Transverse colon (tissue), 4 donors: ENCODE results near the gene ALB. TPM values are rescaled to one million over a fixed set of nuclear protein-coding genes. Genes with fewer than 3 reads are reported as not detected.

ENCODE experiments used
- DNase-seq: peaks from one replicate; pipeline ENCODE4 v3.0.0-alpha.2; 2019
- H3K27ac ChIP-seq, 4 donors: fragments of 200-600 bp; sonication (generic); 2 replicates each; pipeline ENCODE4 v1.5.1; 2016 to 2018; ENCODE audit warnings: inconsistent platforms in 4 of 4
- H3K27me3 ChIP-seq: fragments of 200-600 bp; sonication (generic); 2 replicates; pipeline ENCODE4 v1.5.1; 2017; ENCODE audit warnings: inconsistent platforms
- H3K36me3 ChIP-seq, 4 donors: fragments of 200-600 bp; sonication (generic); 2 replicates each; pipeline ENCODE4 v1.5.1; 2017 to 2019; ENCODE audit warnings: inconsistent platforms in 4 of 4
- H3K4me1 ChIP-seq, 4 donors: fragments of 200-600 bp; sonication (generic); 2 replicates each; pipeline ENCODE4 v1.5.1; 2017 to 2020; ENCODE audit warnings: inconsistent platforms in 4 of 4
- H3K4me3 ChIP-seq, 4 donors: fragments of 200-600 bp; sonication (generic); 1 replicate in 1 of 4; 2 replicates in 3 of 4; pipeline versions ENCODE4 v1.5.1 to v1.6.1; 2017 to 2019; ENCODE audit warnings: inconsistent platforms in 4 of 4
- H3K9me3 ChIP-seq, 2 donors: fragments of 200-600 bp; sonication (generic); 2 replicates each; pipeline ENCODE4 v1.5.1; 2017 to 2019; ENCODE audit warnings: inconsistent platforms in 2 of 2
- CTCF ChIP-seq, 5 experiments: fragments of 200-600 bp in 3 of 5; fragments of 450-650 bp in 2 of 5; sonication (generic) in 3 of 5; IDR thresholded peaks; 1 replicate in 2 of 5; 2 replicates in 3 of 5; pipeline ENCODE4 v1.5.1; 2016 to 2017; ENCODE audit warnings: antibody characterized with exemption in 5 of 5, inconsistent platforms in 3 of 5, mild to moderate bottlenecking in 2 of 5, moderate library complexity in 1 of 5
- EP300 ChIP-seq: sonication (generic); formaldehyde crosslinking; IDR thresholded peaks from one replicate; pipeline ENCODE4 v1.6.1; 2017; ENCODE audit warnings: antibody characterized with exemption, low read depth
- POLR2A ChIP-seq: fragments of 450-650 bp; IDR thresholded peaks from one replicate; pipeline ENCODE4 v1.6.1; 2016; ENCODE audit warnings: antibody characterized with exemption, mild to moderate bottlenecking, moderate library complexity
- POLR2AphosphoS5 ChIP-seq, 3 donors: sonication (generic); formaldehyde crosslinking; IDR thresholded peaks; one replicate each; pipeline ENCODE4 v1.6.1; 2016; ENCODE audit warnings: antibody characterized with exemption in 3 of 3
- WGBS, 2 donors: methylation state at CpG; one replicate each; pipeline ENCODE4 v1.1.5; 2018; ENCODE audit warnings: low coverage in 1 of 2; 5-methylcytosine and 5-hydroxymethylcytosine counted together
- in situ Hi-C, 4 donors: fragments of 200-750 bp; cut with MboI; loops; one replicate each; pipeline versions ENCODE4 v1.15.0 to v1.15.1; 2017; ENCODE audit warnings: low sequenced_read_pairs in 3 of 4, low pct_ligation_motif_present in 1 of 4, low pct_unique_long_range_greater_than_20kb in 1 of 4
- intact Hi-C: fragments of 100-400 bp; cut with DNase I; formaldehyde crosslinking; loops from one replicate; pipeline ENCODE4 v1.15.1; 2023; ENCODE audit warnings: low total_unique reads
- total RNA-seq, 4 donors: library from RNA; depleted of rRNA; stranded (reverse); fragments of >200 nt; gene quantifications; one replicate each; pipeline ENCODE4 v1.1.0, GENCODE V29; 2016

ALB gene
- total RNA-seq, 4 donors from 2014 or later = 0.64 TPM; not detected in 3

GRCh38 chr4:73392936-73393335 is 11.2 kb upstream of the ALB start:
- no peak overlapping the region for H3K27ac ChIP-seq
- TF ChIP-seq CTCF (IDR thresholded peaks at IDR 0.05) (no peak), EP300 (no peak), POLR2A (no peak), POLR2AphosphoS5 (IDR thresholded peaks at IDR 0.05) (no peak)
- no peaks in the 10 kb centered on the region for H3K36me3 ChIP-seq
- no peaks in the 10 kb centered on the region for H3K27me3 ChIP-seq
- intact Hi-C loops = no loop called here
- in situ Hi-C loops = no loop called here
- no peak for DNase-seq
- no peaks in the 10 kb centered on the region for H3K4me1 ChIP-seq
- 73 to 86% methylated on average over 2 of the region's 2 CpGs for WGBS, 2 donors
- H3K9me3 ChIP-seq = no peaks in the 10 kb centered on the region
- H3K4me3 ChIP-seq = no peak overlapping the region

GRCh38 chr4:73396304-73396703 is 7.8 kb upstream of the ALB start:
- Histone ChIP-seq H3K9me3 (no peaks in the 10 kb centered on the region), H3K27me3 (no peaks in the 10 kb centered on the region), H3K36me3 (no peaks in the 10 kb centered on the region), H3K27ac (no peak overlapping the region), H3K4me3 (no peak overlapping the region), H3K4me1 (no peaks in the 10 kb centered on the region)
- DNase-seq = no peak
- TF ChIP-seq EP300 (no peak), POLR2AphosphoS5 (IDR thresholded peaks at IDR 0.05) (no peak), CTCF (IDR thresholded peaks at IDR 0.05) (no peak), POLR2A (no peak)
- intact Hi-C loops (no loop called here), in situ Hi-C loops (no loop called here)
- WGBS, 2 donors = 69 to 91% methylated on average over 1 of the region's 1 CpG

- no peak for DNase-seq
- no peak overlapping the region for H3K27ac ChIP-seq
- no peaks in the 10 kb centered on the region for H3K9me3 ChIP-seq
- TF ChIP-seq POLR2AphosphoS5 (IDR thresholded peaks at IDR 0.05) (no peak), POLR2A (no peak), CTCF (IDR thresholded peaks at IDR 0.05) (no peak), EP300 (no peak)
- intact Hi-C loops = no loop called here
- 84 to 91% methylated on average over 5 of the region's 5 CpGs for WGBS, 2 donors
- no peak overlapping the region for H3K4me3 ChIP-seq
- no peaks in the 10 kb centered on the region for H3K27me3 ChIP-seq
- in situ Hi-C loops = no loop called here
- H3K36me3 ChIP-seq = no peaks in the 10 kb centered on the region
- no peaks in the 10 kb centered on the region for H3K4me1 ChIP-seq
These were observed 6.8 kb upstream of the ALB start for GRCh38 chr4:73396993-73397972.

- Histone ChIP-seq H3K27me3 (no peaks in the 10 kb centered on the region), H3K4me1 (no peaks in the 10 kb centered on the region), H3K27ac (no peak overlapping the region), H3K36me3 (no peaks in the 10 kb centered on the region), H3K9me3 (no peaks in the 10 kb centered on the region), H3K4me3 (no peak overlapping the region)
- DNase-seq = no peak
- WGBS, 2 donors = 32% methylated on average over 2 of the region's 2 CpGs
- in situ Hi-C loops (no loop called here), intact Hi-C loops (no loop called here)
- TF ChIP-seq POLR2AphosphoS5 (IDR thresholded peaks at IDR 0.05) (no peak), POLR2A (no peak), EP300 (no peak), CTCF (IDR thresholded peaks at IDR 0.05) (no peak)
These were observed 2.7 kb upstream of the ALB start for GRCh38 chr4:73401412-73401811.
